GM12891 (cell line): ENCODE results near the gene TMEM51.

Experiments
- POLR2A ChIP-seq: IDR thresholded peaks from 2 replicates; pipeline ENCODE4 v1.6.1; 2011; ENCODE audit warnings: low read depth, low read length, control low read depth
- POLR2AphosphoS5 ChIP-seq: IDR thresholded peaks from 2 replicates; pipeline ENCODE4 v1.6.1; 2011; ENCODE audit warnings: low read depth, low read length, control low read depth
- TAF1 ChIP-seq: IDR thresholded peaks from 2 replicates; pipeline ENCODE4 v1.6.1; 2011; ENCODE audit warnings: low read depth, low read length, control low read depth

- no peak for TF ChIP-seq POLR2A
- TF ChIP-seq POLR2AphosphoS5 = no peak
- no peak for TF ChIP-seq TAF1
Observed at GRCh38 chr1:15201849-15202551, 48.5 kb downstream of the TMEM51 start.
